ENCODE measurements around the gene NEGR1. TPM values are rescaled to one million over a fixed set of nuclear protein-coding genes. Genes with fewer than 3 reads are reported as not detected.

The NEGR1 gene
- total RNA-seq, 1 donor from 2014 or later, result 2.4 TPM

DNA sequence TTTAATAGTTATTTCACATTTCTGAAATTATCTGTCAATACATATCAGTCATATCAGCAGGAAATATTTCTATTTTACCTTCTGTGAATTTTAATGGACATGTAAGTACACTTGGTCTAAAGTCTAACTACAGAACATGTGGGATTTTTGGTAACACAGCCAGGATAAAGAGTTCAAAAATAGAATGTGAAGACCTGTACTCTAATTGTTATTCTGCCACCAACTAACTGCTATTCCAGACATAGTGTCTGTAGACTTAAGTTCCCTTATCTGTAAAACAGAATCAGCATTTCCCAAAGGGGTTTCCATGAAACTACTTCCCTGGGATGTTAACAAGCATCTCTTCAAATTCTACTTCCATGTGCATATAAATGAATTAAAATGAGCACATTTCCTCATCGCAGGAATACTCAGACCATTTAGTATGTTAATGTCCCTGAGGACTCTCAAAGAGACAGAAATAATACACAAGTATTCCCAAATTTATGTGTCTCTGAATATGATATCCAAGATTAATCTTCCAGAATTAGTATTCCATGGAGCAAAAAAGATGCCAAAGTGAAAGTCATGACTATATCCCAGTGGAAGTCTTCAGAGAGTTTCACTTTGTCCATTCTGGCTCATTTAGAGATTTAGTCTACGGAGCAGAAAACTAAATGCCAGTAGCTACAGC, 325.6 kb downstream of the NEGR1 start:
- Mint-ChIP-seq H3K36me3 (no peaks in the 10 kb centered on the region), H3K27ac (no peak overlapping the region), H3K9me3 (peaks cover 11% of the 10 kb centered on the region)

DNA sequence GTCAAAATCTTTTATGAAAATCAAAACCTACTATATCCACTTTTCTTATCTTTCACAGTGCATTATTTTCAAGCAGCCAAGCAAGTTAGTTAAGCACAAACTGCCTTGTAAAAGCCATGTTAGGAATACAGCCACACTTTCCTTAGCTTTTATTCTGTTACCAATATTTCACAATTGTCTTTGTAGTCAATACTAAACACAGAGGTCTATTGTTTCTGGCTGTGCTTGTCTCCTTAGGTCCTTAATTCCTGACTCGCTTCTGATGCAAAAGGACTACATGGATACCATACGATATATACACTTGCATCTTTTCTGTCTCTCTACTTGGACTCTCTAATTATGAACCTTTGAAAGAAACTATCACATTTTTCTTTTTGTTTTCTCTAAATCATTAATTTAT, 331.8 kb downstream of the NEGR1 start:
- H3K4me3 Mint-ChIP-seq, result no peak overlapping the region
- H3K36me3 Mint-ChIP-seq, result no peaks in the 10 kb centered on the region

More for the DNA sequence above, 325.6 kb downstream of the NEGR1 start:
- H3K27me3 Mint-ChIP-seq (ENCODE audit: low read depth), result no peaks in the 10 kb centered on the region
- no peak overlapping the region for H3K4me3 Mint-ChIP-seq
- no peak for TF ChIP-seq CTCF (IDR thresholded peaks at IDR 0.05; ENCODE audit: unreplicated experiment)
- no peak for DNase-seq (ENCODE audit: low spot score in 2 of 2, unreplicated experiment in 2 of 2)
- peaks cover 4% of the 10 kb centered on the region for H3K4me1 Mint-ChIP-seq

GRCh38 chr1:71949681-71950080, 332.7 kb downstream of the NEGR1 start:
- no peak for DNase-seq (ENCODE audit: low spot score in 2 of 2, unreplicated experiment in 2 of 2)
- H3K4me3 Mint-ChIP-seq, result no peak overlapping the region

More for the DNA sequence above, 331.8 kb downstream of the NEGR1 start:
- no peak for TF ChIP-seq CTCF (IDR thresholded peaks at IDR 0.05; ENCODE audit: unreplicated experiment)
- H3K9me3 Mint-ChIP-seq, result peaks cover 11% of the 10 kb centered on the region
- H3K27ac Mint-ChIP-seq, result no peak overlapping the region
- H3K4me1 Mint-ChIP-seq, result no peaks in the 10 kb centered on the region
- no peaks in the 10 kb centered on the region for H3K27me3 Mint-ChIP-seq (ENCODE audit: low read depth)
- no peak for DNase-seq (ENCODE audit: low spot score in 2 of 2, unreplicated experiment in 2 of 2)

GRCh38 chr1:71948561-71948960, 333.8 kb downstream of the NEGR1 start:
- DNase-seq (ENCODE audit: low spot score in 2 of 2, unreplicated experiment in 2 of 2), result no peak
- Mint-ChIP-seq H3K4me3 (no peak overlapping the region), H3K27ac (no peak overlapping the region), H3K27me3 (ENCODE audit: low read depth) (no peaks in the 10 kb centered on the region), H3K4me1 (no peaks in the 10 kb centered on the region), H3K9me3 (peaks cover 11% of the 10 kb centered on the region), H3K36me3 (no peaks in the 10 kb centered on the region)
- TF ChIP-seq CTCF (IDR thresholded peaks at IDR 0.05; ENCODE audit: unreplicated experiment), result no peak

More at GRCh38 chr1:71949681-71950080, 332.7 kb downstream of the NEGR1 start:
- Mint-ChIP-seq H3K36me3 (no peaks in the 10 kb centered on the region), H3K9me3 (peaks cover 11% of the 10 kb centered on the region), H3K27me3 (ENCODE audit: low read depth) (no peaks in the 10 kb centered on the region), H3K4me1 (no peaks in the 10 kb centered on the region), H3K27ac (no peak overlapping the region)
- no peak for TF ChIP-seq CTCF (IDR thresholded peaks at IDR 0.05; ENCODE audit: unreplicated experiment)

- no peaks in the 10 kb centered on the region for H3K9me3 Mint-ChIP-seq
- no peak for TF ChIP-seq CTCF (IDR thresholded peaks at IDR 0.05; ENCODE audit: unreplicated experiment)
- H3K4me1 Mint-ChIP-seq, result no peaks in the 10 kb centered on the region
- H3K36me3 Mint-ChIP-seq, result no peaks in the 10 kb centered on the region
- H3K27me3 Mint-ChIP-seq (ENCODE audit: low read depth), result no peaks in the 10 kb centered on the region
- no peak for DNase-seq (ENCODE audit: low spot score in 2 of 2, unreplicated experiment in 2 of 2)
- no peak overlapping the region for H3K4me3 Mint-ChIP-seq
- H3K27ac Mint-ChIP-seq, result no peak overlapping the region
These were observed 338.3 kb downstream of the NEGR1 start for GRCh38 chr1:71944006-71944405.
